Liver (tissue), 9 donors: Measurements from ENCODE around the gene FKBP5. TPM values are rescaled to one million over a fixed set of nuclear protein-coding genes. Genes with fewer than 3 reads are reported as not detected.

ENCODE experiments used
- DNase-seq: peaks from one replicate; pipeline ENCODE4 v3.0.0-alpha.2; 2017; ENCODE audit warnings: low spot score
- H3K27ac ChIP-seq, 2 donors: one replicate each; pipeline ENCODE4 v1.7.0; 2013; ENCODE audit warnings: inconsistent platforms in 2 of 2, low read length in 2 of 2, control low read depth in 1 of 2, low read depth in 1 of 2, mild to moderate bottlenecking in 1 of 2
- H3K27me3 ChIP-seq, 4 donors: one replicate each; pipeline versions ENCODE4 v1.6.1 to v1.7.0; 2013; ENCODE audit warnings: low read length in 3 of 4, inconsistent platforms in 1 of 4, mild to moderate bottlenecking in 1 of 4, moderate library complexity in 1 of 4; ENCODE audit not compliant: control insufficient read depth in 4 of 4, insufficient read depth in 4 of 4
- H3K36me3 ChIP-seq, 4 donors: one replicate each; pipeline versions ENCODE4 v1.6.1 to v1.7.0; 2013; ENCODE audit warnings: low read length in 3 of 4, mild to moderate bottlenecking in 3 of 4, low read depth in 1 of 4, moderate library complexity in 1 of 4; ENCODE audit not compliant: control insufficient read depth in 4 of 4, insufficient read depth in 3 of 4
- H3K4me1 ChIP-seq, 4 donors: one replicate each; pipeline versions ENCODE4 v1.6.1 to v1.7.0; 2013; ENCODE audit warnings: low read length in 3 of 4, mild to moderate bottlenecking in 3 of 4, moderate library complexity in 1 of 4; ENCODE audit not compliant: control insufficient read depth in 4 of 4, insufficient read depth in 4 of 4
- H3K4me3 ChIP-seq, 3 donors: one replicate each; pipeline versions ENCODE4 v1.6.1 to v1.7.0; 2013; ENCODE audit warnings: low read length in 3 of 3, control low read depth in 1 of 3, low read depth in 1 of 3, mild to moderate bottlenecking in 1 of 3
- H3K9ac ChIP-seq, 2 donors: one replicate each; pipeline ENCODE4 v1.7.0; 2013; ENCODE audit warnings: low read length in 2 of 2, mild to moderate bottlenecking in 2 of 2, moderate library complexity in 2 of 2, control low read depth in 1 of 2, low read depth in 1 of 2
- H3K9me3 ChIP-seq, 4 donors: one replicate each; pipeline versions ENCODE4 v1.6.1 to v1.7.0; 2013; ENCODE audit warnings: low read length in 3 of 4; ENCODE audit not compliant: control insufficient read depth in 4 of 4
- EGR1 ChIP-seq, 2 donors: IDR thresholded peaks; 2 replicates each; pipeline ENCODE4 v1.6.1; 2016 to 2018; ENCODE audit warnings: antibody characterized with exemption in 2 of 2, low read depth in 2 of 2
- FOXA1 ChIP-seq: IDR thresholded peaks from 2 replicates; pipeline ENCODE4 v1.6.1; 2016; ENCODE audit warnings: antibody characterized with exemption
- FOXA2 ChIP-seq: IDR thresholded peaks from 2 replicates; pipeline ENCODE4 v1.6.1; 2016; ENCODE audit warnings: antibody characterized with exemption
- GABPA ChIP-seq, 2 donors: IDR thresholded peaks in 1 of 2; conservative IDR thresholded peaks in 1 of 2; 2 replicates each; pipeline ENCODE4 v1.6.1; 2016; ENCODE audit warnings: antibody characterized with exemption in 2 of 2, mild to moderate bottlenecking in 1 of 2, moderate library complexity in 1 of 2
- HNF4A ChIP-seq, 2 donors: conservative IDR thresholded peaks; 2 replicates each; pipeline ENCODE4 v1.6.1; 2016; ENCODE audit warnings: antibody characterized with exemption in 2 of 2, mild to moderate bottlenecking in 2 of 2
- HNF4G ChIP-seq: IDR thresholded peaks from 2 replicates; pipeline ENCODE4 v1.6.1; 2016; ENCODE audit warnings: antibody characterized with exemption
- JUND ChIP-seq, 2 donors: IDR thresholded peaks; 2 replicates each; pipeline ENCODE4 v1.6.1; 2016; ENCODE audit warnings: antibody characterized with exemption in 2 of 2
- NR2F2 ChIP-seq: IDR thresholded peaks from 2 replicates; pipeline ENCODE4 v1.6.1; 2016; ENCODE audit warnings: antibody characterized with exemption
- RAD21 ChIP-seq, 2 donors: IDR thresholded peaks; 2 replicates each; pipeline ENCODE4 v1.6.1; 2016; ENCODE audit warnings: antibody characterized with exemption in 2 of 2, mild to moderate bottlenecking in 2 of 2
- RXRA ChIP-seq, 2 donors: IDR thresholded peaks; 2 replicates each; pipeline ENCODE4 v1.6.1; 2017 to 2018; ENCODE audit warnings: antibody characterized with exemption in 2 of 2, mild to moderate bottlenecking in 1 of 2
- SP1 ChIP-seq: IDR thresholded peaks from 2 replicates; pipeline ENCODE4 v1.6.1; 2018; ENCODE audit warnings: antibody characterized with exemption, mild to moderate bottlenecking
- TAF1 ChIP-seq: conservative IDR thresholded peaks from 2 replicates; pipeline ENCODE4 v1.6.1; 2016; ENCODE audit warnings: antibody characterized with exemption, mild to moderate bottlenecking
- YY1 ChIP-seq: IDR thresholded peaks from 2 replicates; pipeline ENCODE4 v1.6.1; 2016; ENCODE audit warnings: antibody characterized with exemption, mild to moderate bottlenecking
- WGBS: extraction: QIAGEN DNeasy Blood & Tissue Kit; methylation state at CpG from one replicate; pipeline ENCODE4 v1.1.7; 2013; 5-methylcytosine and 5-hydroxymethylcytosine counted together
- polyA plus RNA-seq, 2 donors: library from polyadenylated mRNA; stranded (reverse) in 1 of 2; unstranded in 1 of 2; fragments of 200-250 nt in 1 of 2; fragments of >200 nt in 1 of 2; fragmentation: Nextera tagmentation in 1 of 2; extraction: Ambion mirVana in 1 of 2; gene quantifications; one replicate each; pipeline versions ENCODE4 v1.2.1 to v1.2.3, GENCODE V29; 2013 to 2015
- total RNA-seq, 2 donors: library from RNA; depleted of rRNA; stranded (reverse); fragments of >200 nt; gene quantifications; one replicate each; pipeline ENCODE4 v1.2.3, GENCODE V29; 2014
- TF ChIP-seq, protein P1 (sequence below): IDR thresholded peaks from 2 replicates; pipeline ENCODE4 v1.6.1; 2016; ENCODE audit warnings: antibody characterized with exemption
- TF ChIP-seq, protein P2 (sequence below): IDR thresholded peaks from 2 replicates; pipeline ENCODE4 v1.6.1; 2016; ENCODE audit warnings: antibody characterized with exemption
- TF ChIP-seq, protein P3 (sequence below): fragments of 150-350 bp; IDR thresholded peaks from 2 replicates; pipeline ENCODE4 v1.5.1; 2017; ENCODE audit warnings: improper control_type of control experiment, low read depth, low read length; ENCODE audit not compliant: missing input control
- TF ChIP-seq, protein P4 (sequence below): IDR thresholded peaks from 2 replicates; pipeline ENCODE4 v1.6.1; 2016; ENCODE audit warnings: antibody characterized with exemption
- donor health status: healthy.
- donor health status: healthy.
- donor health status: healthy.
- donor health status: healthy.
- donor health status: healthy.

FKBP5 gene
- total and polyA plus RNA-seq, 4 donors, result 10.3 to 132 (median 63.7) TPM

DNA sequence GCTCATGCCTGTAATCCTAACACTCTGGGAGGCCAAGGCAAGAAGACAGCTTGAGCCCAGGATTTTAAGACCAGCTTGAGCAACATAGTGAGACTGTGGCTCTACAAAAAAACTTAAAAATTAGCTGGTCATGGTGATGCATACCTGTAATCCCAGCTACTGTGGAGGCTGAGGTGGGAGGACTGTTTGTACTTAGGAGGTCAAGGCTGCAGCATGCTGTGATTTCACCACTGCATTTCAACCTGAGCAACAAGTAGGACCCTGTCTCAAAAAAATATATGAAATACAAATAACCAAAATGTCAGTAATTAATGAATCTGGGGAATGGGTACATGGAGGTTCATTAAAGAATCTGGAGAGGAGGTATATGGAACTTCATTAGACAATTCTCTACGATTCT lies 9.9 kb downstream of the FKBP5 start:
- TF ChIP-seq EGR1 (IDR thresholded peaks at IDR 0.05; ENCODE audit: low read depth in 2 of 2), result no peak
- TF ChIP-seq JUND (IDR thresholded peaks at IDR 0.05), result no peak
- TF ChIP-seq RXRA (IDR thresholded peaks at IDR 0.05), result no peak
- no peak for TF ChIP-seq YY1
- TF ChIP-seq, protein P1, sequence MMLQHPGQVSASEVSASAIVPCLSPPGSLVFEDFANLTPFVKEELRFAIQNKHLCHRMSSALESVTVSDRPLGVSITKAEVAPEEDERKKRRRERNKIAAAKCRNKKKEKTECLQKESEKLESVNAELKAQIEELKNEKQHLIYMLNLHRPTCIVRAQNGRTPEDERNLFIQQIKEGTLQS, result no peak
- TF ChIP-seq, protein P2, sequence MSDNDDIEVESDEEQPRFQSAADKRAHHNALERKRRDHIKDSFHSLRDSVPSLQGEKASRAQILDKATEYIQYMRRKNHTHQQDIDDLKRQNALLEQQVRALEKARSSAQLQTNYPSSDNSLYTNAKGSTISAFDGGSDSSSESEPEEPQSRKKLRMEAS, result no peak
- no peak for TF ChIP-seq NR2F2
- TF ChIP-seq GABPA (IDR thresholded peaks at IDR 0.05 in 1 of 2, conservative IDR thresholded peaks at IDR 0.05 in 1 of 2), result no peak
- TF ChIP-seq, protein P3, sequence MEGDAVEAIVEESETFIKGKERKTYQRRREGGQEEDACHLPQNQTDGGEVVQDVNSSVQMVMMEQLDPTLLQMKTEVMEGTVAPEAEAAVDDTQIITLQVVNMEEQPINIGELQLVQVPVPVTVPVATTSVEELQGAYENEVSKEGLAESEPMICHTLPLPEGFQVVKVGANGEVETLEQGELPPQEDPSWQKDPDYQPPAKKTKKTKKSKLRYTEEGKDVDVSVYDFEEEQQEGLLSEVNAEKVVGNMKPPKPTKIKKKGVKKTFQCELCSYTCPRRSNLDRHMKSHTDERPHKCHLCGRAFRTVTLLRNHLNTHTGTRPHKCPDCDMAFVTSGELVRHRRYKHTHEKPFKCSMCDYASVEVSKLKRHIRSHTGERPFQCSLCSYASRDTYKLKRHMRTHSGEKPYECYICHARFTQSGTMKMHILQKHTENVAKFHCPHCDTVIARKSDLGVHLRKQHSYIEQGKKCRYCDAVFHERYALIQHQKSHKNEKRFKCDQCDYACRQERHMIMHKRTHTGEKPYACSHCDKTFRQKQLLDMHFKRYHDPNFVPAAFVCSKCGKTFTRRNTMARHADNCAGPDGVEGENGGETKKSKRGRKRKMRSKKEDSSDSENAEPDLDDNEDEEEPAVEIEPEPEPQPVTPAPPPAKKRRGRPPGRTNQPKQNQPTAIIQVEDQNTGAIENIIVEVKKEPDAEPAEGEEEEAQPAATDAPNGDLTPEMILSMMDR, result no peak
- TF ChIP-seq TAF1, result no peak
- TF ChIP-seq SP1, result no peak
- TF ChIP-seq HNF4G, result no peak
- no peak for TF ChIP-seq FOXA2
- TF ChIP-seq, protein P4, sequence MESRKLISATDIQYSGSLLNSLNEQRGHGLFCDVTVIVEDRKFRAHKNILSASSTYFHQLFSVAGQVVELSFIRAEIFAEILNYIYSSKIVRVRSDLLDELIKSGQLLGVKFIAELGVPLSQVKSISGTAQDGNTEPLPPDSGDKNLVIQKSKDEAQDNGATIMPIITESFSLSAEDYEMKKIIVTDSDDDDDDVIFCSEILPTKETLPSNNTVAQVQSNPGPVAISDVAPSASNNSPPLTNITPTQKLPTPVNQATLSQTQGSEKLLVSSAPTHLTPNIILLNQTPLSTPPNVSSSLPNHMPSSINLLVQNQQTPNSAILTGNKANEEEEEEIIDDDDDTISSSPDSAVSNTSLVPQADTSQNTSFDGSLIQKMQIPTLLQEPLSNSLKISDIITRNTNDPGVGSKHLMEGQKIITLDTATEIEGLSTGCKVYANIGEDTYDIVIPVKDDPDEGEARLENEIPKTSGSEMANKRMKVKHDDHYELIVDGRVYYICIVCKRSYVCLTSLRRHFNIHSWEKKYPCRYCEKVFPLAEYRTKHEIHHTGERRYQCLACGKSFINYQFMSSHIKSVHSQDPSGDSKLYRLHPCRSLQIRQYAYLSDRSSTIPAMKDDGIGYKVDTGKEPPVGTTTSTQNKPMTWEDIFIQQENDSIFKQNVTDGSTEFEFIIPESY, result no peak
- no peak overlapping the region for H3K4me3 ChIP-seq

DNA sequence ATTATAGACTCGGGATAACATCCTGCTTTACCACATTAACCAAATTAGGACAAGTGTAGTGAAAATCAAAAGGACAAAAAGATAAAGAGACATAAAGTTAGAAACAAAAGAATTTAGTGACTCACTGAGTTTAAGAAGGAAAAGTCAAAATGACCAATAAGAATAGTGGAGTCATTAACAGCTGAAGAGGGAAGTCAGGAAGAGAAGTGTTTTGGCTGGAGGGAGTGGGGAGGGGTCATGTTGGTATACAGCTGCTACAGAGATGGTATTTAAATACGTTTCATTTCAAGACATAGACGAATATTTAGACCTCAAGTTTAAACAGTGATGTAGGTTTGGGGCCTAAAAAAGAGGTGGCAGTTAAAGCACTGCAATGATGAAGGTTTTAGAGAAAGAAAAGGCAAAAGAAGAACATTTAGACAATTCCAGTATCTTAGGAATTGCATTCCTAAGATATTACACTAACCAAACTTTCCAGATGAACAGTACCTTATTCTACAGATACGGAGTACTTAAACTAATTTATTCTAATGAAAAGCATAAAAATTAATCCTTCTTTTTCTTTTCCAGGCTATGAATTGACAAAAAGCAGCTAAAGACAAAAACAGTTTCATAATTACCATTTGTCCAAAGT lies 10.6 kb downstream of the FKBP5 start:
- Histone ChIP-seq H3K9me3 (no peaks in the 10 kb centered on the region), H3K9ac (no peak overlapping the region), H3K27me3 (no peaks in the 10 kb centered on the region), H3K27ac (no peak overlapping the region), H3K4me1 (peaks cover 0 to 10% (median 7%) of the 10 kb centered on the region in 4 donors), H3K4me3 (no peak overlapping the region), H3K36me3 (peaks cover 4 to 16% (median 7%) of the 10 kb centered on the region in 4 donors)
- no peak for TF ChIP-seq GABPA (IDR thresholded peaks at IDR 0.05 in 1 of 2, conservative IDR thresholded peaks at IDR 0.05 in 1 of 2)
- TF ChIP-seq EGR1 (IDR thresholded peaks at IDR 0.05; ENCODE audit: low read depth in 2 of 2), result no peak
- TF ChIP-seq JUND (IDR thresholded peaks at IDR 0.05), result no peak
- 81% methylated on average over 4 of the region's 4 CpGs for WGBS
- DNase-seq, result no peak

More for the DNA sequence above, 9.9 kb downstream of the FKBP5 start:
- no peak overlapping the region for H3K27ac ChIP-seq
- peaks cover 0 to 9% (median 7%) of the 10 kb centered on the region in 4 donors for H3K4me1 ChIP-seq
- peaks cover 4 to 16% (median 10%) of the 10 kb centered on the region in 4 donors for H3K36me3 ChIP-seq
- H3K9me3 ChIP-seq, result no peaks in the 10 kb centered on the region
- H3K27me3 ChIP-seq, result no peaks in the 10 kb centered on the region
- no peak for DNase-seq
- WGBS, result 93% methylated on average over 1 of the region's 1 CpG
- no peak overlapping the region for H3K9ac ChIP-seq

DNA sequence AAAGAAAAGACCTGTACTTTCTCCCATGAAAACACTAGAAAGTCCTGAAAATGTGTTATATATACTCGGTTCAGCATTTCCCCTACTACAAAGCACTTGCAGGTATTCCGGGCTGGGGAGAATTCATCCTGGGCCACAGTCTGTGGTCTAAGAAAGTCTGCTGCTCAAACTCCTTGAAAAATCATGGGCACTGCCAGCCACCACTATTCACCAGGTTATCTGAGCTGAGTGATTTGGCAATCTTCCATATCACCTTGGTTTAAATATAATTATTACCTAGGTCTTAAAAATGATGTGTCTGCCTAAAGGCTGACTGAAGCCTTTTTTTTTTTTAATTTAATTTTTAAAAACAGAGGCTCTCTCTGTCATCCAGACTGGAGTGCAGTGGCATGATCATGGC lies 11.3 kb downstream of the FKBP5 start:
- no peak overlapping the region for H3K4me3 ChIP-seq
- DNase-seq, result no peak
- H3K9me3 ChIP-seq, result no peaks in the 10 kb centered on the region
- 98% methylated on average over 2 of the region's 2 CpGs for WGBS
- no peaks in the 10 kb centered on the region for H3K27me3 ChIP-seq
- peaks cover 0 to 9% (median 7%) of the 10 kb centered on the region in 4 donors for H3K4me1 ChIP-seq
- H3K9ac ChIP-seq, result no peak overlapping the region
- TF ChIP-seq, protein P2, result no peak
- TF ChIP-seq RAD21 (IDR thresholded peaks at IDR 0.05) (no peak), JUND (IDR thresholded peaks at IDR 0.05) (no peak), GABPA (IDR thresholded peaks at IDR 0.05 in 1 of 2, conservative IDR thresholded peaks at IDR 0.05 in 1 of 2) (no peak), HNF4G (no peak), EGR1 (IDR thresholded peaks at IDR 0.05; ENCODE audit: low read depth in 2 of 2) (no peak), NR2F2 (no peak), SP1 (no peak), FOXA1 (no peak), RXRA (IDR thresholded peaks at IDR 0.05) (no peak), HNF4A (conservative IDR thresholded peaks at IDR 0.05) (no peak)
- TF ChIP-seq, protein P1, result no peak
- no peak overlapping the region for H3K27ac ChIP-seq
- peaks cover 4 to 16% (median 7%) of the 10 kb centered on the region in 4 donors for H3K36me3 ChIP-seq
